BLaER1 treated with 17β-estradiol and CSF1 and Interleukin-3, amounts not matched to agents 10 nM and 100 nM (cell line): ENCODE data around the gene SH2D2A.

Experiments
- H3K27ac ChIP-seq, 11 experiments: shearing (Covaris generic); formaldehyde crosslinking; 2 replicates each; pipeline ENCODE4 v1.8.1; 2022
- H3K27me3 ChIP-seq, 11 experiments: shearing (Covaris generic); formaldehyde crosslinking; 2 replicates each; pipeline ENCODE4 v1.8.1; 2022
- H3K36me3 ChIP-seq, 11 experiments: shearing (Covaris generic); formaldehyde crosslinking; 2 replicates each; pipeline ENCODE4 v1.8.1; 2022
- H3K4me1 ChIP-seq, 10 experiments: shearing (Covaris generic); formaldehyde crosslinking; 2 replicates each; pipeline ENCODE4 v1.8.1; 2022
- H3K4me2 ChIP-seq, 11 experiments: shearing (Covaris generic); formaldehyde crosslinking; 2 replicates each; pipeline ENCODE4 v1.8.1; 2022
- H3K4me3 ChIP-seq, 10 experiments: shearing (Covaris generic); formaldehyde crosslinking; 2 replicates each; pipeline ENCODE4 v1.8.1; 2022
- H3K9ac ChIP-seq, 11 experiments: shearing (Covaris generic); formaldehyde crosslinking; 2 replicates each; pipeline ENCODE4 v1.8.1; 2022
- H3K9me3 ChIP-seq, 11 experiments: shearing (Covaris generic); formaldehyde crosslinking; replicated peaks in 1 of 11; 2 replicates each; pipeline ENCODE4 v1.8.1; 2022
- H4K20me1 ChIP-seq, 11 experiments: shearing (Covaris generic); formaldehyde crosslinking; 2 replicates each; pipeline ENCODE4 v1.8.1; 2022
- Cebpa-rat ChIP-seq, 11 experiments: shearing (Covaris generic); IDR thresholded peaks; 2 replicates each; pipeline ENCODE4 v1.8.1; 2022

SH2D2A gene

GRCh38 chr1:156860628-156861423 lies 44.2 kb upstream of the SH2D2A start, which contains the start of gene NTRK1:
Gene NTRK1 (plus strand): TSS chr1:156860865. CDS start chr1:156860935, 70 bp downstream.
- peak within 1 kb of the TSS in 9 of 11 experiments; percentile 5 to 72 (median 43); a peak in 14 of 22 replicates for H3K9ac ChIP-seq

GRCh38 chr1:156860113-156860627 lies 43.5 kb upstream of the SH2D2A start:
- H3K4me2 ChIP-seq = peak overlapping the region; percentile 84 to 98 (median 96)
- peak overlapping the region in 1 of 11 experiments; percentile 34; a peak in 2 of 22 replicates for H3K27ac ChIP-seq
- H3K9me3 ChIP-seq = no peaks in the 10 kb centered on the region
- H3K9ac ChIP-seq = peak overlapping the region in 9 of 11 experiments; percentile 5 to 72 (median 43); a peak in 14 of 22 replicates
- peak overlapping the region; percentile 47 to 69 (median 58) for H3K4me3 ChIP-seq
- H3K36me3 ChIP-seq = no peaks in the 10 kb centered on the region
- TF ChIP-seq Cebpa-rat (IDR thresholded peaks at IDR 0.05) = no peak
- peaks cover 0 to 27% (median 13%) of the 10 kb centered on the region in 11 experiments; a peak in 12 of 22 replicates for H4K20me1 ChIP-seq
- peaks cover 39 to 75% (median 67%) of the 10 kb centered on the region in 10 experiments for H3K4me1 ChIP-seq
- H3K27me3 ChIP-seq = peaks cover 66 to 70% (median 68%) of the 10 kb centered on the region in 11 experiments

More at GRCh38 chr1:156860628-156861423, 44.2 kb upstream of the SH2D2A start, which contains the start of gene NTRK1:
- no peak for TF ChIP-seq Cebpa-rat (IDR thresholded peaks at IDR 0.05)
- peak within 1 kb of the TSS; percentile 47 to 69 (median 58) for H3K4me3 ChIP-seq
- peaks cover 66 to 70% (median 68%) of the 10 kb centered on the region in 11 experiments for H3K27me3 ChIP-seq
- H4K20me1 ChIP-seq = peaks cover 0 to 27% (median 13%) of the 10 kb centered on the region in 11 experiments; a peak in 12 of 22 replicates
- no peaks in the 10 kb centered on the region for H3K9me3 ChIP-seq
- H3K4me1 ChIP-seq = peaks cover 43 to 81% (median 74%) of the 10 kb centered on the region in 10 experiments
- H3K27ac ChIP-seq = peak within 1 kb of the TSS in 1 of 11 experiments; percentile 34; a peak in 2 of 22 replicates
- H3K36me3 ChIP-seq = no peaks in the 10 kb centered on the region
- H3K4me2 ChIP-seq = peak within 1 kb of the TSS; percentile 84 to 98 (median 96)

- peaks cover 0 to 27% (median 13%) of the 10 kb centered on the region in 11 experiments; a peak in 12 of 22 replicates for H4K20me1 ChIP-seq
- H3K27me3 ChIP-seq = peaks cover 66 to 70% (median 68%) of the 10 kb centered on the region in 11 experiments
- no peak overlapping the region for H3K27ac ChIP-seq
- peak overlapping the region; percentile 47 to 69 (median 58) for H3K4me3 ChIP-seq
- no peaks in the 10 kb centered on the region for H3K9me3 ChIP-seq
- H3K4me1 ChIP-seq = peaks cover 39 to 69% (median 62%) of the 10 kb centered on the region in 10 experiments
- H3K9ac ChIP-seq = peak overlapping the region in 6 of 11 experiments; percentile 5 to 72 (median 57); a peak in 8 of 22 replicates
- no peak for TF ChIP-seq Cebpa-rat (IDR thresholded peaks at IDR 0.05)
- no peaks in the 10 kb centered on the region for H3K36me3 ChIP-seq
- H3K4me2 ChIP-seq = peak overlapping the region; percentile 84 to 98 (median 96)
Measured at GRCh38 chr1:156859523-156860112, 43.0 kb upstream of the SH2D2A start.

- H3K27me3 ChIP-seq = peaks cover 66 to 70% (median 68%) of the 10 kb centered on the region in 11 experiments
- H3K9me3 ChIP-seq = no peaks in the 10 kb centered on the region
- H4K20me1 ChIP-seq = peaks cover 0 to 27% (median 13%) of the 10 kb centered on the region in 11 experiments; a peak in 12 of 22 replicates
- H3K27ac ChIP-seq = no peak within 1 kb of the TSS
- H3K36me3 ChIP-seq = no peaks in the 10 kb centered on the region
- H3K4me1 ChIP-seq = peaks cover 39 to 63% (median 56%) of the 10 kb centered on the region in 10 experiments
- no peak for TF ChIP-seq Cebpa-rat (IDR thresholded peaks at IDR 0.05)
- peak within 1 kb of the TSS; percentile 84 to 98 (median 96) for H3K4me2 ChIP-seq
- peak within 1 kb of the TSS in 6 of 11 experiments; percentile 5 to 72 (median 57); a peak in 8 of 22 replicates for H3K9ac ChIP-seq
- peak within 1 kb of the TSS; percentile 47 to 69 (median 58) for H3K4me3 ChIP-seq
Measured at GRCh38 chr1:156858959-156859522, 42.4 kb upstream of the SH2D2A start, which contains the start of gene INSRR. Gene INSRR (minus strand): TSS chr1:156859117. CDS start chr1:156858621, 496 bp downstream.

GRCh38 chr1:156858555-156858956 lies 41.9 kb upstream of the SH2D2A start:
- Histone ChIP-seq H3K36me3 (no peaks in the 10 kb centered on the region), H3K4me3 (peak overlapping the region in 1 of 10 experiments; percentile 69; a peak in 1 of 20 replicates), H3K9me3 (no peaks in the 10 kb centered on the region), H3K27ac (no peak overlapping the region), H3K9ac (no peak overlapping the region), H4K20me1 (peaks cover 0 to 27% (median 13%) of the 10 kb centered on the region in 11 experiments; a peak in 12 of 22 replicates), H3K4me1 (peaks cover 35 to 58% (median 51%) of the 10 kb centered on the region in 10 experiments), H3K4me2 (peak overlapping the region in 5 of 11 experiments; percentile 6 to 98 (median 96); a peak in 5 of 22 replicates), H3K27me3 (peaks cover 66 to 70% (median 68%) of the 10 kb centered on the region in 11 experiments)
- no peak for TF ChIP-seq Cebpa-rat (IDR thresholded peaks at IDR 0.05)

- H3K9ac ChIP-seq = no peak overlapping the region
- H3K4me1 ChIP-seq = peaks cover 24 to 48% (median 41%) of the 10 kb centered on the region in 10 experiments
- TF ChIP-seq Cebpa-rat (IDR thresholded peaks at IDR 0.05) = no peak
- no peaks in the 10 kb centered on the region for H3K36me3 ChIP-seq
- H3K27ac ChIP-seq = no peak overlapping the region
- no peak overlapping the region for H3K4me2 ChIP-seq
- H3K4me3 ChIP-seq = no peak overlapping the region
- H4K20me1 ChIP-seq = peaks cover 0 to 27% (median 13%) of the 10 kb centered on the region in 11 experiments; a peak in 12 of 22 replicates
- H3K27me3 ChIP-seq = peaks cover 59 to 64% (median 62%) of the 10 kb centered on the region in 11 experiments
- no peaks in the 10 kb centered on the region for H3K9me3 ChIP-seq
Measured at GRCh38 chr1:156857532-156857931, 40.9 kb upstream of the SH2D2A start.

- Histone ChIP-seq H3K4me3 (no peak overlapping the region), H3K36me3 (no peaks in the 10 kb centered on the region), H4K20me1 (peaks cover 0 to 25% (median 13%) of the 10 kb centered on the region in 11 experiments; a peak in 12 of 22 replicates), H3K4me1 (peaks cover 21 to 43% (median 30%) of the 10 kb centered on the region in 10 experiments), H3K27ac (no peak overlapping the region), H3K9ac (no peak overlapping the region), H3K9me3 (no peaks in the 10 kb centered on the region), H3K4me2 (peak overlapping the region in 8 of 11 experiments; percentile 8 to 72 (median 54); a peak in 13 of 22 replicates), H3K27me3 (peaks cover 47 to 52% (median 50%) of the 10 kb centered on the region in 11 experiments)
- TF ChIP-seq Cebpa-rat (IDR thresholded peaks at IDR 0.05) = no peak
Measured at GRCh38 chr1:156856282-156856785, 39.7 kb upstream of the SH2D2A start.

- Histone ChIP-seq H4K20me1 (peaks cover 0 to 18% (median 10%) of the 10 kb centered on the region in 11 experiments; a peak in 12 of 22 replicates), H3K27me3 (peaks cover 30 to 35% (median 33%) of the 10 kb centered on the region in 11 experiments), H3K27ac (no peak overlapping the region), H3K36me3 (no peaks in the 10 kb centered on the region), H3K9ac (no peak overlapping the region), H3K9me3 (no peaks in the 10 kb centered on the region), H3K4me1 (peaks cover 6 to 28% (median 16%) of the 10 kb centered on the region in 10 experiments), H3K4me3 (no peak overlapping the region), H3K4me2 (no peak overlapping the region)
- TF ChIP-seq Cebpa-rat (IDR thresholded peaks at IDR 0.05) = no peak
Measured at GRCh38 chr1:156854634-156855033, 38.0 kb upstream of the SH2D2A start.
